Endothelial cell of umbilical vein (primary cell): ENCODE data around the gene TBL3. TPM values are rescaled to one million over a fixed set of nuclear protein-coding genes. Genes with fewer than 3 reads are reported as not detected.

ENCODE experiments used
- BruUV-seq: library from RNA; stranded (reverse); fragments of 400-500 nt; replicated peaks from 2 replicates; lab custom pipeline; 2021; lab: Mats Ljungman, UMichigan
- CTCF ChIA-PET: fragments of 300-600, 350-600 bp; sonication (Branson Sonifier 250); formaldehyde crosslinking; loops from one replicate; lab custom pipeline; 2021; ENCODE audit warnings: antibody characterized with exemption, inconsistent platforms; lab: Charles Lee
- POLR2A ChIA-PET: fragments of 300-600, 350-600 bp; sonication (Branson Sonifier 250); formaldehyde crosslinking; loops from one replicate; lab custom pipeline; 2021; ENCODE audit warnings: antibody characterized with exemption, inconsistent platforms; lab: Charles Lee
- DNase-seq: peaks from one replicate; pipeline ENCODE4 v3.0.0-alpha.2; 2011; ENCODE audit warnings: low read depth, low spot score
- FAIRE-seq: peaks from 2 replicates; lab custom pipeline; 2011; peaks lifted over from hg19 to GRCh38; lab: Jason Lieb, UNC
- H2AFZ ChIP-seq: 2 replicates; pipeline ENCODE4 v1.6.0; 2012; ENCODE audit warnings: low read depth, low read length, control low read depth, inconsistent platforms
- H3K27ac ChIP-seq: 2 replicates; pipeline ENCODE4 v1.5.1; 2011; ENCODE audit warnings: low read depth, mild to moderate bottlenecking, control low read depth, low read length, moderate library complexity; ENCODE audit not compliant: insufficient read depth
- H3K27me3 ChIP-seq, 2 experiments: 2 replicates each; pipeline versions ENCODE4 v1.6.0 to v1.6.1; 2011; ENCODE audit warnings: low read length in 2 of 2, mixed read lengths in 1 of 2; ENCODE audit not compliant: control insufficient read depth in 2 of 2, insufficient read depth in 2 of 2
- H3K36me3 ChIP-seq, 2 experiments: 2 replicates in 1 of 2; 3 replicates in 1 of 2; pipeline ENCODE4 v1.5.1; 2011; ENCODE audit warnings: low read length in 2 of 2, mild to moderate bottlenecking in 1 of 2, moderate library complexity in 1 of 2; ENCODE audit not compliant: control insufficient read depth in 2 of 2, insufficient read depth in 2 of 2; ENCODE audit errors: extremely low read depth in 1 of 2
- H3K4me1 ChIP-seq: 3 replicates; pipeline ENCODE4 v1.5.1; 2011; ENCODE audit warnings: mild to moderate bottlenecking, low read length; ENCODE audit not compliant: control insufficient read depth, insufficient read depth; ENCODE audit errors: extremely low read depth
- H3K4me2 ChIP-seq: 2 replicates; pipeline ENCODE4 v1.6.1; 2011; ENCODE audit warnings: low read length, control low read depth, mixed read lengths; ENCODE audit not compliant: insufficient read depth
- H3K4me3 ChIP-seq, 3 experiments: fragments of 200-600 bp in 1 of 3; sonication (generic), shearing (Covaris generic) in 1 of 3; replicated peaks in 1 of 3; 2 replicates each; pipeline ENCODE4 v1.5.1; 2011 to 2016; ENCODE audit warnings: control low read depth in 3 of 3, low read length in 3 of 3, mild to moderate bottlenecking in 2 of 3, inconsistent platforms in 1 of 3, low read depth in 1 of 3, moderate library complexity in 1 of 3; ENCODE audit not compliant: insufficient read depth in 1 of 3
- H3K79me2 ChIP-seq: 2 replicates; pipeline ENCODE4 v1.6.0; 2012; ENCODE audit warnings: low read length, inconsistent platforms; ENCODE audit not compliant: control insufficient read depth, insufficient read depth
- H3K9ac ChIP-seq: replicated peaks from 2 replicates; pipeline ENCODE3; 2011; ENCODE audit warnings: low read length, control low read depth; ENCODE audit not compliant: insufficient read depth; ENCODE audit errors: extremely low read depth
- H3K9me1 ChIP-seq: replicated peaks from 3 replicates; pipeline ENCODE4 v1.6.0; 2011; ENCODE audit warnings: mild to moderate bottlenecking, low read length; ENCODE audit not compliant: control insufficient read depth, insufficient read depth; ENCODE audit errors: extremely low read depth
- H3K9me3 ChIP-seq: replicated peaks from 2 replicates; pipeline ENCODE4 v1.5.1; 2012; ENCODE audit warnings: low read length, inconsistent platforms; ENCODE audit not compliant: control insufficient read depth, insufficient read depth
- H4K20me1 ChIP-seq: replicated peaks from 2 replicates; pipeline ENCODE3; 2011; ENCODE audit warnings: mild to moderate bottlenecking, low read length; ENCODE audit not compliant: control insufficient read depth, insufficient read depth; ENCODE audit errors: extremely low read depth
- CTCF ChIP-seq, 2 donors: IDR thresholded peaks; 1 replicate in 1 of 2; 2 replicates in 1 of 2; pipeline ENCODE4 v1.5.1; 2011; ENCODE audit warnings: low read length in 2 of 2, mild to moderate bottlenecking in 2 of 2, moderate library complexity in 2 of 2, control low read depth in 1 of 2, inconsistent platforms in 1 of 2, low read depth in 1 of 2; ENCODE audit not compliant: insufficient read depth in 1 of 2; ENCODE audit errors: extremely low read depth in 1 of 2
- EZH2 ChIP-seq: IDR thresholded peaks from 2 replicates; pipeline ENCODE4 v1.6.1; 2012; ENCODE audit warnings: borderline replicate concordance, low read depth, mild to moderate bottlenecking, moderate library complexity, low read length, inconsistent platforms; ENCODE audit not compliant: severe bottlenecking
- FOS ChIP-seq: IDR thresholded peaks from 2 replicates; pipeline ENCODE4 v1.6.1; 2011; ENCODE audit warnings: mild to moderate bottlenecking, low read length, moderate library complexity, borderline replicate concordance; ENCODE audit not compliant: insufficient read depth
- GATA2 ChIP-seq: IDR thresholded peaks from 2 replicates; pipeline ENCODE4 v1.7.0; 2011; ENCODE audit warnings: low read depth, mild to moderate bottlenecking, moderate library complexity, mixed read lengths, low read length; ENCODE audit not compliant: insufficient read length, insufficient read depth
- JUN ChIP-seq: IDR thresholded peaks from 2 replicates; pipeline ENCODE4 v1.6.1; 2011; ENCODE audit warnings: borderline replicate concordance, low read depth; ENCODE audit not compliant: insufficient read length, insufficient read depth
- MAX ChIP-seq: IDR thresholded peaks from 2 replicates; pipeline ENCODE4 v1.6.1; 2011; ENCODE audit not compliant: insufficient read depth, insufficient read length
- MYC ChIP-seq: IDR thresholded peaks from one replicate; pipeline ENCODE4 v1.6.1; 2011; ENCODE audit warnings: mild to moderate bottlenecking, low read depth, low read length
- POLR2A ChIP-seq: IDR thresholded peaks from 2 replicates; pipeline ENCODE4 v1.6.1; 2012; ENCODE audit warnings: low read depth, mild to moderate bottlenecking, control low read depth, low read length
- POLR2AphosphoS5 ChIP-seq: IDR thresholded peaks from 2 replicates; pipeline ENCODE4 v1.6.1; 2012; ENCODE audit warnings: low read depth, mild to moderate bottlenecking, control low read depth, low read length, moderate library complexity; ENCODE audit not compliant: insufficient read depth
- dilution Hi-C: fragments of 300-500 bp; cut with MboI; formaldehyde crosslinking; loops from one replicate; pipeline ENCODE4 v1.15.0; 2019; ENCODE audit warnings: low sequenced_read_pairs; ENCODE audit not compliant: extremely low pct_ligation_motif_present
- intact Hi-C: fragments of 100-400 bp; cut with micrococcal nuclease; formaldehyde crosslinking; loops from one replicate; pipeline ENCODE4 v1.10.0; 2022
- polyA plus RNA-seq, 4 experiments: library from polyadenylated mRNA; depleted of rRNA in 3 of 4; stranded (reverse) in 3 of 4; unstranded in 1 of 4; fragments of >200 nt; gene quantifications; 2 replicates each; pipeline versions ENCODE4 v1.2.1 to v1.2.3, GENCODE V29; 2011 to 2012; ENCODE audit warnings: missing spikeins in 1 of 4
- total RNA-seq: library from RNA; stranded (reverse); gene quantifications from 2 replicates; pipeline ENCODE4 v1.2.3, GENCODE V29; 2021

TBL3 gene
- total and polyA plus RNA-seq, 2 donors (not counting 3 experiments of a cell fraction or from before 2014, with no cell fraction given): 42.2 to 77.1 TPM

GRCh38 chr16:2028146-2028545 is 56.3 kb downstream of the TBL3 start:
- H3K9me3 ChIP-seq: no peaks in the 10 kb centered on the region
- dilution Hi-C loops: loop anchor here (25.0 kb wide), 1 partner anchor 134 kb away; the partner anchor contains the start of gene TRAF7
- peak overlapping the region in 1 of 3 experiments; percentile 20 for H3K4me3 ChIP-seq
- ChIA-PET CTCF (interaction anchor here (0.9 to 2.0 kb wide), 5 partner anchors 16 to 112 kb away, joined by 3 to 18 read pairs (median 4); partner anchors contain the start of genes NTHL1 and TSC2), POLR2A (interaction anchor here (1.5 kb wide), 1 partner anchor 127 kb away, joined by 6 read pairs; the partner anchor contains the start of gene TRAF7)
- H3K4me2 ChIP-seq: peak overlapping the region; percentile 16
- no peaks in the 10 kb centered on the region for H3K27me3 ChIP-seq
- H3K27ac ChIP-seq: no peak overlapping the region
- no TSS peak for BruUV-seq
- no peak overlapping the region for H3K9ac ChIP-seq
- no peak overlapping the region for H2AFZ ChIP-seq
- H3K36me3 ChIP-seq: no peaks in the 10 kb centered on the region
- peak; percentile 8 for FAIRE-seq
- H4K20me1 ChIP-seq: no peaks in the 10 kb centered on the region
- H3K4me1 ChIP-seq: peaks cover 39% of the 10 kb centered on the region
- peaks cover 15% of the 10 kb centered on the region for H3K79me2 ChIP-seq
- intact Hi-C loops: no loop called here
- H3K9me1 ChIP-seq: no peaks in the 10 kb centered on the region
- no peak for DNase-seq
- TF ChIP-seq JUN (no peak), FOS (no peak), MYC (no peak), MAX (no peak), EZH2 (no peak), POLR2AphosphoS5 (no peak), CTCF (IDR thresholded peaks at IDR 0.05; ENCODE audit: extremely low read depth in 1 of 2, insufficient read depth in 1 of 2, low read depth in 1 of 2, low read length in 2 of 2) (no peak), POLR2A (no peak), GATA2 (no peak)
